Measurements from ENCODE around the gene IGFBP7. TPM values are rescaled to one million over a fixed set of nuclear protein-coding genes. Genes with fewer than 3 reads are reported as not detected.
A peak's percentile ranks its signal among the peaks of the same experiment; 100 is the strongest.

The IGFBP7 gene
- total RNA-seq, 1 donor from 2014 or later: 716 TPM

GRCh38 chr4:57099363-57099762, 10.8 kb downstream of the IGFBP7 start:
- intact Hi-C loops (cut with DNase I): no loop called here
- no peaks in the 10 kb centered on the region for H3K9me3 ChIP-seq
- DNase-seq (ENCODE audit: extremely low spot score in 2 of 2): no peak
- H3K4me3 ChIP-seq: no peak overlapping the region
- no peaks in the 10 kb centered on the region for H3K27me3 ChIP-seq
- peaks cover 78% of the 10 kb centered on the region for H3K4me1 ChIP-seq
- H3K36me3 ChIP-seq: no peaks in the 10 kb centered on the region
- peak overlapping the region; percentile 65 for H3K27ac ChIP-seq
- TF ChIP-seq POLR2A (IDR thresholded peaks at IDR 0.05) (no peak), POLR2AphosphoS5 (IDR thresholded peaks at IDR 0.05; ENCODE audit: insufficient read depth in 1 of 2, low read depth in 1 of 2) (no peak), CTCF (IDR thresholded peaks at IDR 0.05) (no peak)

GRCh38 chr4:57098941-57099340, 11.2 kb downstream of the IGFBP7 start:
- peaks cover 79% of the 10 kb centered on the region for H3K4me1 ChIP-seq
- H3K27ac ChIP-seq: peak overlapping the region; percentile 65
- no peaks in the 10 kb centered on the region for H3K27me3 ChIP-seq
- TF ChIP-seq CTCF (IDR thresholded peaks at IDR 0.05) (no peak), POLR2AphosphoS5 (IDR thresholded peaks at IDR 0.05; ENCODE audit: insufficient read depth in 1 of 2, low read depth in 1 of 2) (no peak), POLR2A (IDR thresholded peaks at IDR 0.05) (no peak)
- H3K9me3 ChIP-seq: no peaks in the 10 kb centered on the region
- DNase-seq (ENCODE audit: extremely low spot score in 2 of 2): no peak
- H3K4me3 ChIP-seq: no peak overlapping the region
- intact Hi-C loops (cut with DNase I): no loop called here
- no peaks in the 10 kb centered on the region for H3K36me3 ChIP-seq

GRCh38 chr4:57098415-57098814, 11.8 kb downstream of the IGFBP7 start:
- intact Hi-C loops (cut with DNase I): no loop called here
- Histone ChIP-seq H3K4me3 (no peak overlapping the region), H3K27me3 (no peaks in the 10 kb centered on the region), H3K9me3 (no peaks in the 10 kb centered on the region), H3K36me3 (no peaks in the 10 kb centered on the region), H3K27ac (peak overlapping the region; percentile 68), H3K4me1 (peaks cover 84% of the 10 kb centered on the region)
- TF ChIP-seq CTCF (IDR thresholded peaks at IDR 0.05) (no peak), POLR2AphosphoS5 (IDR thresholded peaks at IDR 0.05; ENCODE audit: insufficient read depth in 1 of 2, low read depth in 1 of 2) (no peak), POLR2A (IDR thresholded peaks at IDR 0.05) (no peak)
- DNase-seq (ENCODE audit: extremely low spot score in 2 of 2): no peak

GRCh38 chr4:57097711-57098110, 12.5 kb downstream of the IGFBP7 start:
- peak overlapping the region; percentile 68 for H3K27ac ChIP-seq
- H3K27me3 ChIP-seq: no peaks in the 10 kb centered on the region
- intact Hi-C loops (cut with DNase I): no loop called here
- H3K4me3 ChIP-seq: no peak overlapping the region
- no peak for DNase-seq (ENCODE audit: extremely low spot score in 2 of 2)
- TF ChIP-seq CTCF (IDR thresholded peaks at IDR 0.05): no peak
- TF ChIP-seq POLR2AphosphoS5 (IDR thresholded peaks at IDR 0.05; ENCODE audit: insufficient read depth in 1 of 2, low read depth in 1 of 2): no peak
- TF ChIP-seq POLR2A (IDR thresholded peaks at IDR 0.05): no peak
- H3K9me3 ChIP-seq: no peaks in the 10 kb centered on the region
- H3K4me1 ChIP-seq: peaks cover 81% of the 10 kb centered on the region
- no peaks in the 10 kb centered on the region for H3K36me3 ChIP-seq

GRCh38 chr4:57095956-57096355, 14.2 kb downstream of the IGFBP7 start:
- no peaks in the 10 kb centered on the region for H3K9me3 ChIP-seq
- no peak overlapping the region for H3K4me3 ChIP-seq
- H3K4me1 ChIP-seq: peaks cover 65% of the 10 kb centered on the region
- intact Hi-C loops (cut with DNase I): no loop called here
- TF ChIP-seq POLR2AphosphoS5 (IDR thresholded peaks at IDR 0.05; ENCODE audit: insufficient read depth in 1 of 2, low read depth in 1 of 2) (no peak), CTCF (IDR thresholded peaks at IDR 0.05) (no peak), POLR2A (IDR thresholded peaks at IDR 0.05) (no peak)
- no peaks in the 10 kb centered on the region for H3K27me3 ChIP-seq
- no peak for DNase-seq (ENCODE audit: extremely low spot score in 2 of 2)
- no peaks in the 10 kb centered on the region for H3K36me3 ChIP-seq
- H3K27ac ChIP-seq: no peak overlapping the region

All from vagina (tissue), 2 donors.